GM18861 (cell line): ENCODE measurements around the gene DCAF8.

Source experiments
- ATAC-seq: cut with Tn5 transposase; IDR thresholded peaks from one replicate; pipeline ENCODE4 v1.9.1; 2021; ENCODE audit not compliant: unreplicated experiment

The DCAF8 gene

GRCh38 chr1:160227561-160227960, 34.8 kb downstream of the DCAF8 start:
- no peak for ATAC-seq

GRCh38 chr1:160227034-160227433, 35.3 kb downstream of the DCAF8 start:
- ATAC-seq, result no peak

GRCh38 chr1:160226623-160227022, 35.7 kb downstream of the DCAF8 start:
- no peak for ATAC-seq

GRCh38 chr1:160225345-160225744, 37.0 kb downstream of the DCAF8 start:
- no peak for ATAC-seq

- no peak for ATAC-seq
These were observed 37.7 kb downstream of the DCAF8 start for GRCh38 chr1:160224606-160225005.

- no peak for ATAC-seq
These were observed 39.8 kb downstream of the DCAF8 start for GRCh38 chr1:160222546-160222945.

GRCh38 chr1:160221089-160221488, 41.3 kb downstream of the DCAF8 start:
- no peak for ATAC-seq

GRCh38 chr1:160220301-160220700, 42.0 kb downstream of the DCAF8 start:
- ATAC-seq, result no peak

GRCh38 chr1:160219062-160219929, 43.1 kb downstream of the DCAF8 start:
- no peak for ATAC-seq

- ATAC-seq, result no peak
These were observed 44.8 kb downstream of the DCAF8 start for GRCh38 chr1:160217481-160218051.

- ATAC-seq, result no peak
These were observed 46.0 kb downstream of the DCAF8 start for GRCh38 chr1:160216301-160216700.

GRCh38 chr1:160214481-160215140, 47.7 kb downstream of the DCAF8 start:
- no peak for ATAC-seq

GRCh38 chr1:160211046-160211790, 51.1 kb downstream of the DCAF8 start:
- no peak for ATAC-seq

- no peak for ATAC-seq
These were observed 51.8 kb downstream of the DCAF8 start for GRCh38 chr1:160210561-160210960.

- no peak for ATAC-seq
These were observed 52.9 kb downstream of the DCAF8 start for GRCh38 chr1:160209321-160210046.

GRCh38 chr1:160208557-160209320, 53.6 kb downstream of the DCAF8 start:
- ATAC-seq, result no peak

GRCh38 chr1:160207771-160208556, 54.4 kb downstream of the DCAF8 start:
- ATAC-seq, result no peak

- ATAC-seq, result no peak
These were observed 55.2 kb downstream of the DCAF8 start for GRCh38 chr1:160207118-160207650.
